ENCODE measurements around the gene KCTD19. TPM values are rescaled to one million over a fixed set of nuclear protein-coding genes. Genes with fewer than 3 reads are reported as not detected.
"Not testable (repeated sequence)": the region's sequence is repeated elsewhere in the genome, so short reads cannot be mapped to it uniquely, and the experiment has no call there.

Gene KCTD19
- total RNA-seq (2021; fragmentation: NEBNext Ultra II Directional; extraction: Animal tissue kit (Norgen Biotek cat#: 25700)) = not detected
- long read RNA-seq = 0 reads

- H3K27me3 Mint-ChIP-seq (ENCODE audit: insufficient read depth) = peaks cover 18% of the 10 kb centered on the region
- H3K36me3 Mint-ChIP-seq (ENCODE audit: low read depth) = no peaks in the 10 kb centered on the region
- H3K4me1 Mint-ChIP-seq (ENCODE audit: low read depth) = peaks cover 13% of the 10 kb centered on the region
- peak; percentile 51; the same call in 1 of the 2 replicates for TF ChIP-seq CTCF (IDR thresholded peaks at IDR 0.05)
- no peak within 1 kb of the TSS for H3K27ac Mint-ChIP-seq
- no peak for DNase-seq
- peak within 1 kb of the TSS; percentile 34; the same call in 1 of the 2 replicates for H3K4me3 Mint-ChIP-seq
- H3K9me3 Mint-ChIP-seq = no peaks in the 10 kb centered on the region
Measured at GRCh38 chr16:67326472-67327309, at the start of gene KCTD19, which contains the start of gene LRRC36. KCTD19 (minus strand) TSS chr16:67326741; CDS start chr16:67326707, 34 bp downstream. LRRC36 (plus strand) TSS chr16:67326815; CDS start chr16:67326863, 48 bp downstream.

GRCh38 chr16:67376012-67376411, 49.5 kb upstream of the KCTD19 start:
- not testable (repeated sequence) for H3K4me1 Mint-ChIP-seq (ENCODE audit: low read depth); DNase-seq; H3K36me3 Mint-ChIP-seq (ENCODE audit: low read depth); H3K4me3 Mint-ChIP-seq; H3K9me3 Mint-ChIP-seq; H3K27ac Mint-ChIP-seq
- peaks cover 19% of the 10 kb centered on the region for H3K27me3 Mint-ChIP-seq (ENCODE audit: insufficient read depth)

GRCh38 chr16:67372664-67373063, 46.1 kb upstream of the KCTD19 start:
- Mint-ChIP-seq H3K27me3 (ENCODE audit: insufficient read depth) (peaks cover 15% of the 10 kb centered on the region), H3K4me3 (no peak overlapping the region), H3K27ac (no peak overlapping the region), H3K36me3 (ENCODE audit: low read depth) (no peaks in the 10 kb centered on the region), H3K9me3 (no peaks in the 10 kb centered on the region), H3K4me1 (ENCODE audit: low read depth) (peaks cover 6% of the 10 kb centered on the region; the same call in 1 of the 2 replicates)
- peak; percentile 73 for TF ChIP-seq CTCF (IDR thresholded peaks at IDR 0.05)
- peak; percentile 19 for DNase-seq

GRCh38 chr16:67370661-67371060, 44.1 kb upstream of the KCTD19 start:
- Mint-ChIP-seq H3K4me3 (no peak overlapping the region), H3K9me3 (no peaks in the 10 kb centered on the region), H3K4me1 (ENCODE audit: low read depth) (peaks cover 6% of the 10 kb centered on the region; the same call in 1 of the 2 replicates), H3K27me3 (ENCODE audit: insufficient read depth) (peaks cover 8% of the 10 kb centered on the region), H3K36me3 (ENCODE audit: low read depth) (no peaks in the 10 kb centered on the region), H3K27ac (no peak overlapping the region)
- DNase-seq = no peak
- TF ChIP-seq CTCF (IDR thresholded peaks at IDR 0.05) = no peak

- Mint-ChIP-seq H3K36me3 (ENCODE audit: low read depth) (no peaks in the 10 kb centered on the region), H3K9me3 (no peaks in the 10 kb centered on the region), H3K4me1 (ENCODE audit: low read depth) (no peaks in the 10 kb centered on the region), H3K27me3 (ENCODE audit: insufficient read depth) (peaks cover 13% of the 10 kb centered on the region), H3K4me3 (no peak overlapping the region), H3K27ac (no peak overlapping the region)
- no peak for TF ChIP-seq CTCF (IDR thresholded peaks at IDR 0.05)
- no peak for DNase-seq
Measured at GRCh38 chr16:67364600-67365235, 38.2 kb upstream of the KCTD19 start.

GRCh38 chr16:67361038-67361437, 34.5 kb upstream of the KCTD19 start:
- H3K4me3 Mint-ChIP-seq = no peak overlapping the region
- H3K27me3 Mint-ChIP-seq (ENCODE audit: insufficient read depth) = peaks cover 18% of the 10 kb centered on the region
- no peaks in the 10 kb centered on the region for H3K36me3 Mint-ChIP-seq (ENCODE audit: low read depth)
- no peak overlapping the region for H3K27ac Mint-ChIP-seq
- no peaks in the 10 kb centered on the region for H3K9me3 Mint-ChIP-seq
- H3K4me1 Mint-ChIP-seq (ENCODE audit: low read depth) = no peaks in the 10 kb centered on the region
- DNase-seq = no peak
- no peak for TF ChIP-seq CTCF (IDR thresholded peaks at IDR 0.05)

- peaks cover 18% of the 10 kb centered on the region for H3K27me3 Mint-ChIP-seq (ENCODE audit: insufficient read depth)
- not testable (repeated sequence) for H3K9me3 Mint-ChIP-seq; H3K4me1 Mint-ChIP-seq (ENCODE audit: low read depth); H3K36me3 Mint-ChIP-seq (ENCODE audit: low read depth); H3K27ac Mint-ChIP-seq; DNase-seq; H3K4me3 Mint-ChIP-seq
Measured at GRCh38 chr16:67359540-67360269, 33.2 kb upstream of the KCTD19 start.
